Measurements from ENCODE around the gene MYBL2.

MYBL2 gene

GRCh38 chr20:43761386-43762340 is 94.7 kb downstream of the MYBL2 start:
- TF ChIP-seq POLR2A (IDR thresholded peaks at IDR 0.05; ENCODE audit: low read length) (no peak), GATA1 (IDR thresholded peaks at IDR 0.05; ENCODE audit: low read depth, low read length) (no peak)
- DNase-seq = no peak

GRCh38 chr20:43762911-43763310 is 96.0 kb downstream of the MYBL2 start:
- no peak for DNase-seq
- no peak for TF ChIP-seq GATA1 (IDR thresholded peaks at IDR 0.05; ENCODE audit: low read depth, low read length)
- no peak for TF ChIP-seq POLR2A (IDR thresholded peaks at IDR 0.05; ENCODE audit: low read length)

- no peak for TF ChIP-seq POLR2A (IDR thresholded peaks at IDR 0.05; ENCODE audit: low read length)
- TF ChIP-seq GATA1 (IDR thresholded peaks at IDR 0.05; ENCODE audit: low read depth, low read length) = no peak
- DNase-seq = no peak
Measured at GRCh38 chr20:43765916-43766315, 99.0 kb downstream of the MYBL2 start.
